NCI-H187 (cell line): ENCODE measurements around the gene RHOB.
"Not testable (repeated sequence)": the region's sequence is repeated elsewhere in the genome, so short reads cannot be mapped to it uniquely, and the experiment has no call there.

Experiments used
- DNase-seq, 2 experiments: peaks; one replicate each; lab custom pipeline; 2025; lab: John Stamatoyannopoulos, UW

The RHOB gene

DNA sequence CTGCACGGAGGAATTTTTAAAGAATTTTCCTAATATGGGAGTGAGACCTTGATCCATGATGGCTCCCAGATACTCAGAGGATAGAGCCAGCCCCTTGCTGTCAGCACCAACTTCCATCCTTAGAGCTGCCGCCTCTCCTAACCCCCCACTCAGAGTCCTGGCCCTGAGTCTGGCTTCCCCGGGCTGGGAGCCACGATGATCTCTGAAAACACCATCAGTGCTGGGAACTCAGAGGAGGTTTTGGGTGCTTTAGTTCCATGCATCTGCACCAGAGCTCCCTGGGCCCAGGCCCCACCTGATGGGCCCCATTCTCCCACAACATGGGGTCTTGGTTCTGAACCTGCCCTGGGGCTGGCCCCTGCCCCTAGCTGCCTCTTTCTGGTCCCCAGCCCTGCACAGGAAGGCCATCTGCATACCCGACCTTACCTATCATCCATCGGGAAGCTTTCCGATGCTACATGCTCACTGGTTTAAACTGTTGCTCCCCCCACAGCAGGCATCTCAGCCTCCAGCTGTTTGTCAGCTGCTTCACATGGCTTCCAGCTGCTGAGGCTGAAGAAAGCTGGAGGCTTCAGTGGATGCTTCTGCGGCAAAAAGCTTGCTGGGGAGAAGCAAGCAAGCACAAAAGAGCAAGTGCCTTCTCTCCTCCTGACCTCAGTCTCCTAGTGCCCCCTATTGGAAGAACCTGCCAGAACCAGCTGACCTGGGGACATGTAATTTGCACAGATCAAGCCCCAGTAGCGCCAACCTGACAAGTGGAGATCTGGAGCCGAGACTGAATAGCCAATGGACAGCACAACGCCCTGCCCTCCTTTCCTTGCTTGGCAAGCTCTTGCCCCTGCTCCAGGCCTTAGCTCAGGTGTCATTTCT, 24.2 kb upstream of the RHOB start:
- DNase-seq = no peak

DNA sequence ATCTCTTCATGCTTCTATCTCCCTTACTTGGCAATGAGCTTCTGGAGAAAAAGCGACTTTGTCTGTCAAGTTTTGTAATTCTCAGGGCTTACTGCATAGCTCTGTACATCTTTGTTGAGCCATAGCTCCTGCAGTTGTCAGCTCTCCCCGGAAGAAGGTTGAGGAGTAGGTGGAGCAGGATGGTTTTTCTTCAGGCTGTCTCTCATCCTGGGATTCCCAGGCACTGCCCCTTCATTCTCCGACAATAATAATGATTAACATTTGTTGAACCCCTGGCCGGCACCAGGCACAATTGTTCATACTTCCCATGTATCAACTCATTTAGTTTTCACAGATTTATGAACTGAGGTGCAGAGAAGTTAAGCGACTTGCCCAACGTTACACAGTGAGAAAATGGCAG, 23.5 kb upstream of the RHOB start:
- DNase-seq = no peak

DNA sequence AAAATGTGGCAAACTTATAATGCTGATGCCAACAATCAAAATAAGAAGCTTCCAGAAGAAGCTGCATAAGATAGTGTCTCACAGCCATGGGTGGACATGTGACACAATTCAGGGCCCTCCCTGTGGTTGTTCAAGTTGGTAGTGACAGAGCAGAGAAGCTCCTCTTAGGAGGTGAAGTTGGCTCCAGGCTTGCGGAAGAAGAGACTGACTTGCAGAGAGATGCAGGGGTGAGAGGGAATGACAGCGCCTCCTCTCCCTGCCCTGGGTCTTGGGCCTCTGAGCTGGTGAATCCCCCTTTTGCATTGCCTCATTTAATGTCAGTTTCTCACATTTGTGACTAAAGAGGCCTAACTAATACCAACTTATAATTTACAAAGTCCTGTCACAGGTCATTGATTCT, 23.0 kb upstream of the RHOB start:
- DNase-seq = no peak

GRCh38 chr2:20424300-20425290, 22.3 kb upstream of the RHOB start:
- DNase-seq = no peak

DNA sequence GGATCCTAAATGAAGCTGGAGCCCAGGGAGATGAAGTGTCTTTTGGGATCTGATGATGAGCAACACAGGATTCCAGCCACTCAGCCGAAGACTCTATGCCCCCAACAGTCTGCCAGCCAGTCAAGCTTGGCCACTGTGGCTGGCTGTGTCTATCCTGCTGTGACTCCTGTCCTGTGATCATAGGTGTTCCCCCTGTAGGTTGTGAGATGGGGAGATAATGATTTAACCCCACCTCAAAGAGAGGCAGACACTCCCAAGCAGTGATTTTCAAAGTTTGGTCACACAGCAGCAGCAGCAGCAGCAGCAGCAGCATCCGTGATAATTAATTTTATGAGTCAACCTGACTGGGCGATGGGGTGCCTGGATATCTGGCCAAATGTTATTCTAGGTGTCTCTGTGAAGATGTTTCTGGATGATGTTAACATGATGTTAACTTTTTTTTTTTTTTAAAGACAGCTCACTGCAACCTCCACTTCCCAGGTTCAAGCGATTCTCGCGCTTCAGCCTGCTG, 21.4 kb upstream of the RHOB start:
- no peak for DNase-seq

GRCh38 chr2:20425884-20426283, 21.0 kb upstream of the RHOB start:
- no peak for DNase-seq

GRCh38 chr2:20427931-20428526, 18.8 kb upstream of the RHOB start:
- DNase-seq = no peak

- DNase-seq = no peak
Observed at GRCh38 chr2:20428717-20429490, 18.0 kb upstream of the RHOB start.

DNA sequence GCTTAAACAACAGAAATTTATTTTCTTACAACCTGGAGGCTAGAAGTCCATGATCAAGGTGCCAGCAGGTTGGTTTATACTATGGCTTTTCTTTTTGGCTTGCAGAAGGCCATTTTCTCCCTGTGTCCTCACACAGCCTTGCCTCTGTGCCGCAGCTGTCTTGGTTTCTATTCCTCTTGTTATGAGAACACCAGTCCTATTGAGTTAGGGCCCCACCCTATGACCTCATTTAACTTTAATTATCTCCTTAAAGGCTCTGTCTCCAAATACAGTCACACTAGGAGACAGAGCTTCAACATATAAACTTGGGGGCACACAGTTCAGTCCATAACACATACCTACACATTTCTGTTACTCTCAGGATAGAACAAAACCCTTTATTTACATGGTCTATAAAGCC, 17.3 kb upstream of the RHOB start:
- no peak for DNase-seq

DNA sequence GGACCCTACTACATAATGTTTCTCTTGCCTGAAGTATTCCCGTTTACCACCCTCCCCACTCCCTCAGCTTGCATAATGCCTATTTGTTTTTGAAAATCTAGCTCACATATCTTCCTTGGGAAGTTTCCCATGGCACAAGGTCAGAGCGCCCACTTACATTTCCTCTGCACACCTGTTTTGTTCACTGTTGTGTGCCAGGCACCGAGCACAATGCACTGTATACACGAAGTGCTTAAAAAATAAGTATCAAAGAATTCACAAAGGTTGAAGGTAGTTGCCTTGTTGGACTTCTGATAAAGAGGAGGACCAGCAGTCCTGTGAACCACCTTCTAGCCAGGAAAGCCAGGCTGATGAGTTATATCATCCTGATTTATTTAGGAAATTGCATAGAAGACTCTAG, 16.8 kb upstream of the RHOB start:
- no peak for DNase-seq

DNA sequence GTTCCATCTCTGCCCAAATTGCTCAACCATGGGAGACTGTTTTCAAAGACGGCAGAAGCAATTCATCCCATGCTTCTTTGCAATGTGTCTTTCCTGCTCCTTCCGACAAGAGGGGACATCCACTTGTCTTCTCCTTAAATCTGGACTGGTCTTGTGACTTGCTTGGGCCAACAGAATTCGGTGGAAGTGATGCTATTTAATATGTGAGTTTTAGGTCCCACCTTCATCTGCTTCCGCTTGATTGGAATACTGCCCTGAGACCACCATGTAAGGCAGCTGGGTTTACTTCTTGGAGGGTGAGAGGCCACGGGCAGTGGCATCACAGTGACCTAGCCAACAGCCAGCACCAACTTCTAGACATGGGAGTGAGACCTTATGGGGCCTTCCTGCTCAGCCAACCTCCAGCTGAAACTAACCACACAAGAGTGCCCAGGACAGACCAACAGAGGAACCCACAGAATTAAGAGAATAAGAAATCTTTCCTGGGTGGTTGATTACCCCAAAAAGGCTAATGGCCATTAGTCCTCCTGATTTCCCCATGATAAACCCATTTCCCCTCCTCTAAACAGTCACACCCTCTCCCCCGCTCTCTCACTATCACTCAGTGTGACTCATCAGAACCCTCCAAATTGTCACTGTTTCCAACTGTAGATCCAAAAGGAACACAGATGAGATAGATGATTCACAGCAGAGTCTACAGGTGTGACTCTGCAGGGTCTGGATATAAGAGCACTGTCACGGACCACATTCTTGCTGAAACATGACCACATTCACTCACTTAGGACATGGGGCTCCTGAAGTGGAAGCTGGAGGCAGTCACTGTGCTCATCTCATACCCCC, 16.2 kb upstream of the RHOB start:
- no peak for DNase-seq

GRCh38 chr2:20431301-20431698, 15.6 kb upstream of the RHOB start:
- DNase-seq = no peak

DNA sequence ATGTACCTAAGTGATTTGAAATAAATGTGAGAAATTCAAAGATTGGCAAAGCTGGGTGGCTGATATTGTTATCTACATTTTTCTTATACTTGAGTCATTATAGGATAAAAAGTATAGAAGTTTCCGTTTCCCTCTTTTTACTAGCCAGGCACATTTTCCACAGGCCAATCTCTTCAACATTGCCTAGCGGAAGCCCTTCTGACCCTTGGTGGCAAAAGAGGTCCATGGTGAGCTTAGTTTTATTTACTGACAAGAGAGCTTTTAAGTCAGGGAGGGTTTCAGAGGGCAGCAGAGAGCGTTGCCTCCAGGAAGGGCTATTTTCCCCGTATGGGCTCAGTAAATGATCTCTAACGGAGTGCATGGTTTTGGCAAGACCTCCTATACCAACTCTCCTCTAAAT, 15.1 kb upstream of the RHOB start:
- DNase-seq = no peak

- DNase-seq = no peak
Observed at GRCh38 chr2:20432714-20433113, 14.2 kb upstream of the RHOB start.

GRCh38 chr2:20433249-20433648, 13.6 kb upstream of the RHOB start:
- no peak for DNase-seq

DNA sequence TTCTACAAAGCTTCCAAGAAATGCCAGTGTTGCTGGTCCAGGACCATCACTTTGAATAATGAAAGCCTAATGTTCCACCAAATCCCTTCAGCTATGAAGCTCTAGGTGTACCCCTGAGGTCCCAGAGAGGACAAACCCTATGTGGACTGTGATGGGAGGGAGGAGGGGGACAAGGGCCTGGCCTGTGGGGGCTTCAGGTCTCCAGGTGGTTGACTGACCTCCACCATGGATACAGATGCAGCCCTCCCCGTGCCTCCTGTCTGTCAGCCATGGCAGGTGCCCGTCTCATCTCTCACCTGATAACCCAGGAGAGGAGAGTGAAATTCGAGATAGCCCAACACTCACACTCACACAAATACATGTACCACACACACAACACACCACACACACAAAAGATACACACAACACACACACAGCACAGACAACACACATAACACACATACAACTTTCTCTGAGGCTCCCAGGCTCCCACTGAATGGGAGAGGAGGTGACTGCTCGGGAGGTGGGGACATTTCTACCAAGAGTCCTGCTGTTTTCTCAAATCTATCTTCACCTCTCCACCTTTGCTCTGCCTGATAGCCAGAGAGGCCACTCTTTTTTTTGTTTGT, 12.8 kb upstream of the RHOB start:
- DNase-seq = no peak

GRCh38 chr2:20434588-20435294, 12.1 kb upstream of the RHOB start:
- no peak for DNase-seq

GRCh38 chr2:20435456-20435855, 11.4 kb upstream of the RHOB start:
- not testable (repeated sequence) for DNase-seq

DNA sequence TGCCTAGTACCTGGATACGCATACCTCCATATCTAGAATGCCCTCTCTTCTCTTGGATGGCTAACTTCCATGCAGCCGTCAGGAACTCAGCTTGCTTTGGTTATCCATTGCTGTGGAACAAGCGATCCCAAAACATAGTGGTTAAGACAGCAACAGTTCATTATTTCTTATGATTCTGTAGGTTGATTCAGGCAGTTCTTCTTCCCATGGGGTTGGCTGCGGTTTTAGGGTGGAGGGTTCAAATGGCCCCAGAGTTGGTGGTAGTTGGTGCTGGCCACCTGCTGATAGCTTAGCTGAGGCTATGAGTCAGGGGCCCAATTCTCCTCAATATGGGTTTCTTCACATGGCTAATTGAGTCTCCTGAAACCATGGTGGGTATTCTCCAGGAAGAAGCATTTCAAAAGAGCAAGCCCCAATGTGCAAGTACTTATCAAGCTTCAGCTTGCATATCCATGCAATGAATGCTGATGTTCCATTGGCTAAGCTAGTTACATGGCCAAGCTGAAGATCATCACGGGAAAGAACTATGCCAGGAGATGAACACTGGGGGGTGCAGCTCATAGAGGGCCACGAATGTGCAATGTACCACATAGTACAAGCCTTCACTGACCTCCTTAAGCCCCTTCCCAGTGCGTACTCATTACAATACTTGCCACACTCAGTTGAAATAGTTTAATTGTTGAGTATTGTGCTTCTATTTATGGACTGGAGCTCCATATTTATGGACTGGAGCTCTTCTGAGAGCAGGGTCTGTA, 10.0 kb upstream of the RHOB start:
- no peak for DNase-seq
